ENCODE measurements around the gene TPM1. TPM values are rescaled to one million over a fixed set of nuclear protein-coding genes. Genes with fewer than 3 reads are reported as not detected.
A peak's percentile ranks its signal among the peaks of the same experiment; 100 is the strongest.

TPM1 gene
- total RNA-seq, 1 donor from 2014 or later, result 255 TPM

GRCh38 chr15:63044645-63045464 lies 2.3 kb downstream of the TPM1 start:
- H3K36me3 Mint-ChIP-seq (ENCODE audit: unreplicated experiment), result no peaks in the 10 kb centered on the region
- H3K4me1 Mint-ChIP-seq (ENCODE audit: low read depth, unreplicated experiment), result peaks cover 18% of the 10 kb centered on the region
- H3K9me3 Mint-ChIP-seq (ENCODE audit: unreplicated experiment), result peaks cover 5% of the 10 kb centered on the region
- peak overlapping the region; percentile 89 for H3K4me3 Mint-ChIP-seq (ENCODE audit: unreplicated experiment)
- peaks cover 24% of the 10 kb centered on the region for H3K27me3 Mint-ChIP-seq (ENCODE audit: unreplicated experiment)
- H3K27ac Mint-ChIP-seq (ENCODE audit: unreplicated experiment), result no peak overlapping the region
- TF ChIP-seq CTCF (IDR thresholded peaks at IDR 0.05; ENCODE audit: partially characterized antibody, unreplicated experiment), result no peak
- DNase-seq, result no peak

- TF ChIP-seq CTCF (IDR thresholded peaks at IDR 0.05; ENCODE audit: partially characterized antibody, unreplicated experiment), result no peak
- Mint-ChIP-seq H3K36me3 (ENCODE audit: unreplicated experiment) (no peaks in the 10 kb centered on the region), H3K4me3 (ENCODE audit: unreplicated experiment) (no peak overlapping the region), H3K27ac (ENCODE audit: unreplicated experiment) (no peak overlapping the region), H3K9me3 (ENCODE audit: unreplicated experiment) (peaks cover 5% of the 10 kb centered on the region), H3K4me1 (ENCODE audit: low read depth, unreplicated experiment) (peaks cover 22% of the 10 kb centered on the region), H3K27me3 (ENCODE audit: unreplicated experiment) (peaks cover 22% of the 10 kb centered on the region)
- no peak for DNase-seq
Measured at GRCh38 chr15:63045465-63045840, 2.9 kb downstream of the TPM1 start.

DNA sequence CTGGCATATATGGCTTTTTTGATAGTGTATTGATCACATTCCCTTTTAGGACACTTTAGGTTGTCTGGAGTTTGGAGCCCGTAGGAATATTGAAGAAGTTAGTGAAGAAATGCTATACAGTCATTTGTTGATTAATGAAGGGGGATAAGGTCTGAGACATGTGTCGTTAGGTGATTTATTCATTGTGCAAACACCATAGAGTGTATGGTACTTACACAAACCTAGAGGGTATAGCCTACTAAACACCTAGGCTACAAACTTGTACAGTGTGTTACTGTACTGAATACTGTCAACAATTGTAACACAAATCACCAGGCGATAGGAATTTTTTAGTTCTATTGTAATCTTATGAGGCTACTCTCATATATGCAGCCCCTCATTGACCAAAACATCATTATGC lies 3.3 kb downstream of the TPM1 start:
- no peak overlapping the region for H3K27ac Mint-ChIP-seq (ENCODE audit: unreplicated experiment)
- no peaks in the 10 kb centered on the region for H3K36me3 Mint-ChIP-seq (ENCODE audit: unreplicated experiment)
- H3K4me1 Mint-ChIP-seq (ENCODE audit: low read depth, unreplicated experiment), result peaks cover 26% of the 10 kb centered on the region
- H3K27me3 Mint-ChIP-seq (ENCODE audit: unreplicated experiment), result peaks cover 22% of the 10 kb centered on the region
- no peak for DNase-seq
- no peak for TF ChIP-seq CTCF (IDR thresholded peaks at IDR 0.05; ENCODE audit: partially characterized antibody, unreplicated experiment)
- H3K4me3 Mint-ChIP-seq (ENCODE audit: unreplicated experiment), result no peak overlapping the region
- H3K9me3 Mint-ChIP-seq (ENCODE audit: unreplicated experiment), result peaks cover 5% of the 10 kb centered on the region

GRCh38 chr15:63046917-63047760 lies 4.6 kb downstream of the TPM1 start:
- no peak for DNase-seq

More at GRCh38 chr15:63046917-63047760, 4.6 kb downstream of the TPM1 start:
- peaks cover 34% of the 10 kb centered on the region for H3K4me1 Mint-ChIP-seq (ENCODE audit: low read depth, unreplicated experiment)
- H3K27ac Mint-ChIP-seq (ENCODE audit: unreplicated experiment), result peak overlapping the region; percentile 80
- no peaks in the 10 kb centered on the region for H3K36me3 Mint-ChIP-seq (ENCODE audit: unreplicated experiment)
- peaks cover 16% of the 10 kb centered on the region for H3K27me3 Mint-ChIP-seq (ENCODE audit: unreplicated experiment)
- peaks cover 5% of the 10 kb centered on the region for H3K9me3 Mint-ChIP-seq (ENCODE audit: unreplicated experiment)
- TF ChIP-seq CTCF (IDR thresholded peaks at IDR 0.05; ENCODE audit: partially characterized antibody, unreplicated experiment), result no peak
- peak overlapping the region; percentile 87 for H3K4me3 Mint-ChIP-seq (ENCODE audit: unreplicated experiment)

All from glutamatergic neuron (in vitro differentiated cells).